HG03039 (cell line): ENCODE results near the gene CCNT1.
A peak's percentile ranks its signal among the peaks of the same experiment; 100 is the strongest.
"Not testable (repeated sequence)": the region's sequence is repeated elsewhere in the genome, so short reads cannot be mapped to it uniquely, and the experiment has no call there.

ENCODE experiments used
- ATAC-seq: cut with Tn5 transposase; IDR thresholded peaks from one replicate; pipeline ENCODE4 v1.9.1; 2021; ENCODE audit warnings: mild to moderate bottlenecking, moderate library complexity; ENCODE audit not compliant: unreplicated experiment

The CCNT1 gene

DNA sequence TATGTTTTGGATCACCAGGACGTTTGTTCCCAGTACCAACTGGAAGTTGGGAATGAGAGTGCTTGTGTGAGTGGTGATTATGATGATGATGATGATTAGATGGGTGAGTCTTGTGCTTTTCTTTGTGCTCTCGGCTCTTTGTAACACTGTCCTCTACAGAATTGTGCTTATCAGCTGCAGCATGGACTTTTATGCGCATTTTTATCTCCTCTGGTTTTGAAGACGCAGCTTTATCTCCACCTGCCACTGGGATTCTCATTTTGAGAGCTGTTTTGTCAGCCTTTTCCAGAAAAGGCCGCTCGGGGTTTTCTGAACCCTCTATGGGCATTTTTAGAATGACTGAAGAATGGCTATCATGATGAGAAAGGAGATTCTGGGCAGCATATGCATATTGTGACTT, 22.9 kb downstream of the CCNT1 start:
- ATAC-seq = no peak

DNA sequence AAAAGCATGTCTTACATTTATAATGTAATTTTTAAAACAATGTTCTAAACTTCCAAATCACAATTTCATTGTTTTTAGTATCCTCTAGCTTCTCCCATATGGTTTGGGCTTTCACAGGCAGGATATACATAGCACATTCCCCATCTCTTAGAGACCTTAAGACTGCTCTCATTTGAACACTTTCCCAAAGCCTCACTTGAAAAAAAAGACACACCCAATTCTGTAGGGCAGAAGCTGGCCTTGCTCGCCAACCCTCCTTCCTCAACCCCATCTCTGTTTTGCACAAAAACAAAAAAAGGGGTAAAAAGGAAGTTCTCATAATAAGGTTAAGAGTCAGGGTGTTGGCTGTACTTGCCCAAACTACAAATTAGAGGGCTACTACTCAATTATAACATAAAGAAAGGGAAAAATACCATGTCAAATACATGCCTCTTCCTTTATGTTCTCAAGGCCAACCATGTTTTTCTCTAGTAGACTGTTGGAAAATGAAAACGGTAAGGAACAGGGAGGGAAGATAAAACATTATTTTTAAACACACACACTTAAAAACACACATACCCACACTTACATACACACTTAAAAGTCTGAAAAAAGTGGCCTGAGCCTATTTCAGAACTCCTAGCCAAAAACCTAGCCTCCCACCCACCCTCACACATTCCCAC, 24.6 kb downstream of the CCNT1 start:
- ATAC-seq = no peak

DNA sequence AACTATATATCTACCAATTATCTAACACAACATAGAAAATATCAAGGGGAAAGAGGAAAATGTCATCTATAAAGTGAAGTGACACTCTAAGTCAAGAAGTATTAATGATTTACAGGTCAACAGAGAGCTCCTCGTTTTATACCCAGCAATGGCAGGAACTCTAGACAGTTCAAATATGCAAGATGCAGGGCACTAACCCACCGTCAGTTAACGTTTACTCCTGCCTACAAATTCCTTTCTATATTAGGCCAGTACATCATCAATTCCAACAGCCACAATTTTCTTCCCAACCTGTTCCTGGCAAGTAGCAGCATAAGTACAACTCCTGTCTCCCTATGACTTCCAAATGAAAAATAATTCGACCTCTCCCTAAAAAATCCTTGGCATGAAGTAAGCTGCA, 25.5 kb downstream of the CCNT1 start:
- no peak for ATAC-seq

DNA sequence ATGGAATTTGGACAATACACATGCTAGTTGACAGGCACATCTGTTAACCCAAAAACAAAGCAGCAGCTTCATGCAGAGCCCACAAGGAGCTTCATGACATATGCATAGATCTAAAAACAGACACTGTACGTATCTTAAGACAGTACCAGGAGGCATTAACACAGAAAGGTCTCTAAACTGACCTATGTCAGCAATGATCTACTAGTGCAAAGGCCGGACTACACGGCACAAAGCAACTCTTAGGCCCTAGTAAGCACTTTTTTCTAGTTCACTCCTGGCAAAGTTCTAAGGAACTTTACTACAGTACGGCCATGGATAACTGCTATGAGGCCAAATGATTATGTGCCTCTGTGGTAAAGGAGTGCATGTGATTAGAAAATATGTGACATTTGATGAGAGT, 26.1 kb downstream of the CCNT1 start:
- no peak for ATAC-seq

DNA sequence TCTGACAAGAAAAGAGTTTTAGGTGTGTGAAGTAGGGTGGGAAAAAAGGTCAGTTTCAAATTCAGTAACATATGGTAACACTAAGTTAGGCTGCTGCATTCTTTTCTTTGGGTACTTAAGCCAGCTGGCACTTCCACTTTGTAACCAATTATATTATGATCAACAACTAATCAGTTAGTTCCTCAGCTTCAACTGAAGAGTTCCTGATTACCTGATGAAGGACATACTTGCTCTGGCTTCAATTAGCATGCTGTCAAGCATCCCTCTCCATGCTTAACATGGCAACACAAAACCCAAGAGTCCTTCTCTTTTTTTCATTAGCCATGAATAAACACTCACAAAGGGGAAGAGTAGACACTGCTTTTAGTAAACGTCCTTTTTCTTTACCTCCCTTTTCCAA, 27.7 kb downstream of the CCNT1 start:
- ATAC-seq = no peak

DNA sequence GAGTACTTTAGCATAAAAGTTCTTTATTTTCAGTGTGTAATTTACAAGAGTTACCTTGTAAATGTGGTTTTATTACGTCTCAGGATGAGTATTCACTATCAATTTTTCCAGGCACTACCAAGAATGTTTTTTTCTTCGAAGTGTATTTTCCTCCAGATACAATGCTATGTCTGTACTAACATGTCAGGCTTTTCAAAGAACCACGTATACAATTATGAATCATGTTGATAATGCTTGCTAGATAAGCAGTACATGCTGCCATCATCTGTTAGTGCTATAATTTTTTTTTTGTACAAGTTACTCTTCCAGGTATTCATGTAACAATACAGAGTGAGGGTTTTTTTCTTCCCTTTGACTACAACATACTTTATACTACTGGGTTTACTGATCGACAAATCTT, 28.9 kb downstream of the CCNT1 start:
- ATAC-seq = no peak

DNA sequence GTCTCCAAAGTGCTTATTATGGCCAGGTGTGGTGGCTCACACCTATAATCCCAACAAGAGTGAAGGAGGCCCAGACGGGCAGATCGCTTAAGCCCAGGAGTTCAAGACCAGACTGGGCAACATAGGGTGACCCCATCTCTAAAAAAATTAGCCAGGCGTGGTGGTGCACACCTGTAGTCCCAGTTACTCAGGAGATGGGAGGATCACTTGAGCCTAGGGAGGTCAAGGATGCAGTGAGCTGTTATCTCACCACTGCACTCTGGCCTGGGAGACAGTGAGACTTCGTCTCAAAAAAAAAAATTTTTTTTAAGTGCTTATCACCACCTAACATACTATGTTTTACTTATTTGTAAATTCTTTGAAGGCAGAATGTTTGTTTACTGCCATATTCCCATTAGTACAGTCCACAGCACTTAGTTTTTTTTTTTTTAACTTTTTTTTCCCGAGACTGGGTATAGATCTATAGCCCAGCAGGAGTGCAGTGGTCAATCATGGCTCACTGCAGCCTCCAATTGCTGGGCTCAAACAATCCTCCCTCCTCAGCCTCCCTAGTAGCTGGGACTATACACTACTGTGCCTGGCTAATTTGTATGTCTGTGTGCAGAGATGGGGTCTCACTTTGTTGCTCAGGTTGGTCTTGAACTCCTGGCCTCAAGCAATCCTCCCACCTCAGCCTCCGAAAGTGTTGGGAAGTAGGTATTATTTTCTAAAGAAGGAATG, 29.7 kb downstream of the CCNT1 start:
- ATAC-seq = no peak

DNA sequence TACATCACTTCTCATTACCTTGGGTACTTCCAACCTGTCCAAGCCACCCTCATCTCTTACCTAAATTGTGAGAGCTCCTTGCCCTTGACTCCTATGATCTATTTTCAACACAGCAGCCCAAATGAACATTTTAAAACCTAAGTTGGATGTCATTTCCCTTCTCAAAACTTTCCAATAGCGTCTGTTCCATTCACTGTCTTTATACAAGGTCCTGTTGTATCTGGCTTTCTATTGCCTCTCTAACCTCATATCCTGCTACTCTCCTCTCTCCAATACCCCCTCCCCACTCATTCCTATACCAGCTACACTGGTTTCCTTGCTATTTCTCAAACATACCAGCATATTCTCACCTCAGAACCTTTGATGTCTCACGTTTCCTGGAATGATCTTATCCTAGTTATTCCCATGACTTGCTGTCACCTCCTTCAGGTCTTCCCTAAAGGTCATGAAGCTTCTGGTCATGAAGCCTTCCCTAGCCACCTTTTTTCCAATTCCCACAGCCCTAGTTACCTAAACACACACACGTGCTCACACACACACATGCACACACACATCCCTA, 30.4 kb downstream of the CCNT1 start:
- ATAC-seq = no peak

DNA sequence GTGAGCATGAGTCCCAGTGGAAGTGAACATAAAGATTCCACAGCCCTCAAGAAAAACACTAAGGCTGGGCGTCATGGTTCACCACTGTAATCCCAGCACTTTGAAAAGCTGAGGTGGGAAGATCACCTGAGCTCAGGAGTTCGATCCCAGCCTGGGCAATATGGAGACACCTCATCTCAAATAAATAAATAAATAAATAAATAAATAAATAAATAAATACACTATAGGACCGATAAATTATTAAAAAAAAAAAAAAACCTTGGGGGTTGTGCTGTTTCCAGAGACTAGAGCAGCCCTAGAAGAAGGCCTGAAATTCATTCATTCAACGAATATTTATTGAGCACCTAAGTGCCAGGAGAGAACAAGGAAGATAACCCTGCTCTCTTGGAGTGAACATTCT, 33.0 kb downstream of the CCNT1 start:
- no peak for ATAC-seq

DNA sequence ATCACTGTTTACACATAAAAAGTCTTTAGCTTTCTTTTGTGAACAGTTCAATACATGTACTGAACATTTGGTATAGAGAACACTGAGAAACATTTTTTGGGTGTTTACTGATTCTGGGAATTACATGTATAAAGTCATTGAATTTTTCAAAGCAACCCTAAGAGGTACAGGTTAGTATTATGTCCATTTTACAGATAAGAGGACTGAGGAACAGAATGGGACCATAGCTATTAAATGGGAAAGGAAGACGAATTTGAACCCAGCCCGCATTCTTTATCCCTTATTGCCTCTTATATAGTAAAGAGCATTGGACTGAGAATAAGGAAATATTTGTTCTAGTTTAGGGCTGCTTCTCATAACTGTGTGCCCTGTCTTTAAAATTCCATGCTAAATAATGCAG, 33.6 kb downstream of the CCNT1 start:
- no peak for ATAC-seq

DNA sequence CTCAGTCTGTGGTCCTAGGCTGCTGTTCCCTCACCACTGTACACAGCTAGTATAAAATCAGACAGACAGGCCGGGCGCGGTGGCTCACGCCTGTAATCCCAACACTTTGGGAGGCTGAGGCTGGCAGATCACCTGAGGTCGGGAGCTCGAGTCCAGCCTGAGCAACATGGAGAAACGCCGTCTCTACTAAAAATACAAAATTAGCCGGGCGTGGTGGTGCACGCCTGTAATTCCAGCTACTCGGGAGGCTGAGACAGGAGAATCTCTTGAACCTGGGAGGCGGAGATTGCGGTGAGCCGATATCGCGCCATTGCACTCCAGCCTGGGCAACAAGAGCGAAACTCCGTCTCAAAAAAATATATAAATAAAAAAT, 34.0 kb downstream of the CCNT1 start:
- not testable (repeated sequence) for ATAC-seq

DNA sequence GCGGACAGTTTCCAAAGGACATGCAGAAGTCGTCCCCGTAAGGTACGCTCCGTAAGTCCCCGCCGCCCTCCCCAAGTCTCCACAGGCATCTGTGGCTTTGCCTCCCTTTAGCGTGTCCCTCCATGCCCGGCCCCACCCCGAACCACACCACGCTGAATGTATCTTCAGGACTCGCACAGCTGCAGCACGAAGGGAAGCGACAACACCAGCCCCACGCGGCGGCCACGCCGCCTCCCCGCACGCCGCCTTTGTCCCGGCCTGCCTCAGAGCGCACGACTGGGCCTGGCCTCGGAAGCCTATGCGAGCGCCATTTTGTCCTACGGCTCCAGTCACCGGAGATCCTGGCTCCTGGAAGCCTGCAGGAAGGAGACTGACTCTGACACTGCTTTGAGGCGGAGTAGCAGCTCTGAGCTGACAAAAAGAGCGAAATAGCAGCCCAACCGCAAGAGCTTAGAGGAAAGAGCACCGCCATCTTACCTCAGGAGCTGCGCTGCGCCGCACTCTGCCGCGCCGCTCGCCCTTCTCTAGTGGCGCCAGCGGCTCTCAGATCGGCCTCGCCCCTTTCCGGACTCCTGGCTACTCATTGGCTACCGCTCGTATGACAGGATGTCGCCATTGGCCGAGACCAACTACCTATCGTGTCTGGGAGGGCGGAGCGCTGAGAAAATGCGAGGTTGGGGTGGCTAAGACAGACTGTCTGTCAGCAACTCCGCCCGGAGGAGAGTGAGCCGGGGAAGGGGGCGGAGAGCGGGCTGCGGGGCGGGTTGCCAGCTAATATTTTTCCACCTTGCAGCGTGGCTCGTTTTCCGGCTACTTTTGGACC, 34.6 kb downstream of the CCNT1 start, which contains the start of gene KANSL2:
TSS of gene KANSL2 (minus strand) at position 529 of the 823 bp plus-strand sequence. CDS start 606 bp downstream, outside the sequence.
- peak; percentile 99 for ATAC-seq

DNA sequence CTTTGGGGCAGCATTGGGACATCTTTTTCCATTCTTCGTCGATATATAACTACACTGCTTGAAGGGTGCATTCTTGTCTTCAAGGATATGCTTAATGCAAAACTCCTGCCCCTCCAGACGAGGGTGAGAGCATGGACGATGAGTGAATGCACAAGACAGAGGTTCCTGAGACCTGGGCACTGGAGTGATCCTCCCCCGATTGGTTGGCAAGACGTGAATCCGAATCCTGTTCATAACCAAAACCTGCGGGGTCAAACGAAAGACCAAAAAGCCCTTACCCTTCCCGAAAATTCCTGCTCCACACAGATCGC, 35.2 kb downstream of the CCNT1 start:
- no peak for ATAC-seq

DNA sequence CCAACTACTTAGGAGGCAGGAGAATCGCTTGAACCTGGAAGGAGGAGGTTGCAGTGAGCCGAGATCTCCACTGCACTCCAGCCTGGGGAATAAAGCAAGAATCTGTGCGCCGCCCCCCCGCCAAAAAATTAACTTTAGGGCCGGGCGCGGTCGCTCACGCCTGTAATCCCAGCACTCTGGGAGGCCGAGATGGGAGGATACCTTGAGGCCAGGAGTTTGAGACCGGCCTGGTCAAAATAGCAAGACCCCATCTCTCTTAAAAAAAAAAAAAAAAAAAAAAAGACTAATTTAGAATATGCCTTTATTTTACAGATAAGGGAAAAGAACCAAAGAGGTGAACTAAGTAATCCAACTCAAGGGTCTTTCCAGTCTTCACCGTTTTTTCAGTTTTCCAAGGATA, 35.6 kb downstream of the CCNT1 start:
- no peak for ATAC-seq

DNA sequence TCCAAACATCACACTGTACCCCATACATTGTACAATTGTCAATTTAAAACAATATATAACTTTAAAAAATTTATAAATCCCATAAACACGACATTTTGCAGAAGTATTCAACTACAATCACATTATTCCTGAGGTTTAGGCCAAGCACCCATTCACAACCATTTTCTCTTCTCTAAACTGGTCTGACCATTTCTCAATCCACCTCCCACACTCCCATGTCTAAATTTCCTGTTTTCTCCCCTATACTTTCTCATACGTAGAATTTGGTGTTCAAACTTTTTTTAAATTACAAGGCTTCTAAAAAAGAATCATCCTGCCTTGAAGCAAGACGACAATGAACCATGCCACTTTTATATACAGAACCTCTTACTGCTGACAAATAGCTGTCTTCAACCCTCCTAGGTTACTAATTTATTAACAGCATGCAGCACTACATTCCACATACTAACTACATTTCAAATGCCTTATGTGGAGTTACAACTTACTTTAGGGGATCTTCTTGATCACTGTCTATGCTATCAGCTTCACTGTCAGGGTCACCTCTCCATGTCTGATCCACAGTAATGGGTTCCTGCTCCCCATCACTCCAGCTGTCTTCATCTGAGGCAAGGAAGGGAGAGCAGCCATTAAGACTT, 37.8 kb downstream of the CCNT1 start:
- ATAC-seq = no peak

DNA sequence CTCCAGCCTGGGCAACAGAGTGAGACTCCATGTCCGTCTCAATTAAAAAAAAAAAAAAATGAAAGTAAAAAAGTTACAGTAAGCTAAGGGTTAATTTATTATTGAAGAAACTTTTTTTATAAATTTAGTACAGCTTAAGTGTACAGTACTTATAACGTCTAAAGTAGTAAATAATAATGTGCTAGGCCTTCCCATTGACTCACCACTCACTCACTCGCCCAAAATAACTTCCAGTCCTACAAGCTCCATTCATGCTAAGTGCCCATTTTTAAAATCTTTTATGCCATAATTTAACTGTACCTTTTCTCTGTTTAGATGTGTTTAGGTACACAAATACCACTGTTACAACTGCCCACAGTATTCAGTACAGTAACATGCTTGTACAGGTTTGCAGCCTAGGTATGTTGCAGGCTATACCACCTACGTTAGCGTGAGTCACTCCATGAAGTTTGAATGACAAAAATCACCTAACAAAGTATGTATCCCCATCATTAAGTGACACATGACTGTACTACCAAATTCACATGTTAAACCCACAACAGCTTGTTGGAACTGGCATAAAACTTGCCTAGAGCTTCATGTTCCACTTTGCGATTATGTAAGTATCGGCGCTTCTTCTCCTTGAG, 45.2 kb downstream of the CCNT1 start:
- no peak for ATAC-seq

DNA sequence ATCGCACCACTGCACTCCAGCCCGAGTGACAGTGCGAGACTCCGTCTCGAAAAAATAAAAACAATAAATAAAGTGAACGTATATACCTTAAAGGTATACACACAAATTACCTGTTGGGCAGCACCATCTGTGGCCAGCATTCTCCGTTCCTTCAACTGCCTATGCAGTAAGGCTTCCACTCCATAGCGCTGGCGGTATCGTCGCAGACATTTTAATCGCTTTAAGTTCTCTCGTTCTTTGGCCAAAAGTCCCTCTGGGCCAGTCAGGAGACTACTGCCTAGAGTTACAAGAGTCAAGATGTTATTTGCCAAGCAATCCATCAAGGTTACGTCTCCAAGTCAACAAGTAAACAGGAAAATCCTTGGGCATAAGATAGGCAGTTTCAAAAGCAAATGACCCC, 47.5 kb downstream of the CCNT1 start:
- no peak for ATAC-seq

DNA sequence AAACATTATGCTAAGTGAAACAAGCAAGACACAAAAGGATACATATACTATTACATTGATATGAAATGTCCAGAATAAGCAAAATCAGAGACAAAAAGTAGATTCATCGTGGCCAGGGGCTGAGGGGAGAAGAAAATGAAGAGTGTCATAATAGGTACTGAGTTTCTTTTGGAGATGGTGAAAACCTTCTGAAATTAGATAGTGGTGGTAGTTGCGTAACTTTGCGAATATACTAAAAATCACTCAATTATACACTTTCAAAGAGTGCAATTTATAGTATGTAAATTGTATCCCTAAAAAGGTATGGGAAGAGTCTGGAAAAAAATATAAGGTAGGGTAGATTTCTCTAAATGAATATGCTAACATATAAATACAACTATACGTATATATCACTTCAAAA, 56.6 kb downstream of the CCNT1 start:
- no peak for ATAC-seq

DNA sequence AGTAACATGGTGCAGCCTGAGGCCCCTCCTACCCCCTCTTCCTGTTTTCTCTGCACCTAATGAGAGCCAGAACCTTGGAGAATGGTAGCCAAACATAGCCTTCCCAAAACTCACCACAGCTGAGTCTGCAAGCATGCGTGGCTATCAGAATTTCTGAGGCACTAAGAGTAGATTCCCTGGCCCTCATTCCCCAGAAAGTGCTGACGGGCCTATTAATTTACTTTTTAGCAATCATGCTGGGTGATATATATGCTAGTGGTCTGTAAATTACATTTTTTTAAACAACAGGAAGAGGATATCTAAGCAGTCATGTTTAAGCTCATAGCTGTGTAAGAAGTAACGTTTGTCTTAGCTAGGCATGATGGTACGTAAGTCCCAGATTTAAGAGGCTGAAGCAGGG, 64.8 kb downstream of the CCNT1 start:
- no peak for ATAC-seq

DNA sequence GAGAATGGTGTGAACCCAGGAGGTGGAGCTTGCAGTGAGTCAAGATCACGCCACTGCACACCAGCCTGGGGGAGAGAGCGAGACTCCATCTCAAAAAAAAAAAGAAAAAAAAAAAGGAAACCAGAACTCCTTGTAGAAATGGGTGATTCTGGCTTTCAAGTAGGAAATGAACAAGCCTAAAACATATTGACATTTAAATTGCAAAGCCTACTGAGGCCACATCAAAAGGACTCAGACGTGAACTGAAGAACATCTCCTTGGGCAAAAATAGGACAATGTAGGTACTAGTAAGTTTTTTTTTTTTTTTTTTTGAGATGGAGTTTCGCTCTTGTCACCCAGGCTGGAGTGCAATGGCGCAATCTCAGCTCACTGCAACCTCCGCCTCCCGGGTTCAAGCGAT, 71.2 kb downstream of the CCNT1 start:
- not testable (repeated sequence) for ATAC-seq

DNA sequence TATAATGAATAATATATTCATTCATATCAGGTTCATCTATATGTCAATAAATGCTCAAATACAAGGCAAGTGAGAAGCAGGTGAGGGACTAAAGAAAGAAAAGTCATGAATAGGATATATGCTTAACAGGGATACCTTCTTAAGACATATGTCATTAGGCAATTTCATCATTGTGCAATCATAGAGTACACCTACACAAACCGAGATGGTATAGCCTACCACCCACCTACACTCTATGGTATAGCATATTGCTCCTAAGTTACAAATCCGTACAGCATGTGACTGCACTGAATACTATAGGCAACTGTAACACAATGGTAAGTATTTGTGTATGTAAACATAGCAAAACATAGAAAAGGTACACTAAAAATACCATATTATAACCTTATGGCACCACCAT, 73.5 kb downstream of the CCNT1 start:
- ATAC-seq = no peak
